SK-N-SH (cell line): ENCODE measurements around the gene EEF2. TPM values are rescaled to one million over a fixed set of nuclear protein-coding genes. Genes with fewer than 3 reads are reported as not detected.

Source experiments
- CTCF ChIA-PET: fragments of 300-600, 350-600 bp; formaldehyde crosslinking; extraction: SDS; loops from one replicate; lab custom pipeline; 2021; lab: Yijun Ruan, JAX
- POLR2A ChIA-PET: fragments of 350-600 bp; sonication (Branson Sonifier 250); formaldehyde crosslinking; extraction: SDS; loops from one replicate; lab custom pipeline; 2020; ENCODE audit warnings: antibody characterized with exemption, inconsistent platforms; lab: Yijun Ruan, JAX
- DNase-seq: peaks from one replicate; pipeline ENCODE4 v3.0.0; 2012
- H2AFZ ChIP-seq: fragments of 200-600 bp; sonication (generic); 2 replicates; pipeline ENCODE4 v1.8.1; 2016; ENCODE audit warnings: antibody characterized with exemption, mild to moderate bottlenecking, low read depth
- H3F3A ChIP-seq: fragments of 200-600 bp; sonication (generic); replicated peaks from 2 replicates; pipeline ENCODE3; 2016; ENCODE audit warnings: antibody characterized with exemption, mild to moderate bottlenecking; ENCODE audit not compliant: insufficient read depth
- H3K27ac ChIP-seq, 2 experiments: fragments of 200-500 bp in 1 of 2; fragments of 200-600 bp in 1 of 2; sonication (Bioruptor generic) in 1 of 2; sonication (generic), shearing (Covaris generic) in 1 of 2; 2 replicates each; pipeline versions ENCODE4 v1.5.1 to v1.6.1; 2014 to 2016; ENCODE audit warnings: low read depth in 2 of 2, inconsistent platforms in 1 of 2, low read length in 1 of 2, mild to moderate bottlenecking in 1 of 2, mixed read lengths in 1 of 2
- H3K27me3 ChIP-seq: fragments of 200-600 bp; sonication (generic), shearing (Covaris generic); 2 replicates; pipeline ENCODE4 v1.6.1; 2016; ENCODE audit warnings: mixed run types; ENCODE audit not compliant: insufficient read depth
- H3K36me3 ChIP-seq, 2 experiments: fragments of 200-500 bp in 1 of 2; fragments of 200-600 bp in 1 of 2; sonication (Bioruptor generic) in 1 of 2; sonication (generic) in 1 of 2; replicated peaks in 1 of 2; 2 replicates each; pipeline versions ENCODE3 to v1.5.1; 2014 to 2016; ENCODE audit warnings: low read length in 1 of 2, mild to moderate bottlenecking in 1 of 2; ENCODE audit not compliant: insufficient read depth in 2 of 2, control insufficient read depth in 1 of 2
- H3K4me1 ChIP-seq, 2 experiments: fragments of 200-500 bp in 1 of 2; fragments of 200-600 bp in 1 of 2; sonication (Bioruptor generic) in 1 of 2; sonication (generic), shearing (Covaris generic) in 1 of 2; 2 replicates each; pipeline versions ENCODE4 v1.5.1 to v1.6.1; 2014 to 2016; ENCODE audit warnings: low read depth in 1 of 2, low read length in 1 of 2, mixed run types in 1 of 2; ENCODE audit not compliant: insufficient read depth in 2 of 2, control insufficient read depth in 1 of 2
- H3K4me2 ChIP-seq: fragments of 200-600 bp; sonication (generic), shearing (Covaris generic); 2 replicates; pipeline ENCODE4 v1.6.1; 2017; ENCODE audit warnings: mixed run types
- H3K4me3 ChIP-seq, 2 experiments: fragments of 200-500 bp in 1 of 2; fragments of 200-600 bp in 1 of 2; sonication (Bioruptor generic) in 1 of 2; sonication (generic), shearing (Covaris generic) in 1 of 2; 2 replicates each; pipeline versions ENCODE4 v1.5.1 to v1.8.1; 2014 to 2016; ENCODE audit warnings: low read depth in 2 of 2, inconsistent platforms in 1 of 2, low read length in 1 of 2, mild to moderate bottlenecking in 1 of 2, mixed read lengths in 1 of 2, moderate library complexity in 1 of 2
- H3K79me2 ChIP-seq: fragments of 200-600 bp; sonication (generic); 2 replicates; pipeline ENCODE4 v1.8.1; 2017; ENCODE audit warnings: mild to moderate bottlenecking; ENCODE audit not compliant: insufficient read depth
- H3K9ac ChIP-seq: fragments of 200-600 bp; sonication (generic); 2 replicates; pipeline ENCODE4 v1.6.1; 2017; ENCODE audit warnings: mixed run types
- H3K9me2 ChIP-seq: fragments of 200-600 bp; sonication (generic); 2 replicates; pipeline ENCODE4 v1.6.1; 2017; ENCODE audit warnings: mixed run types
- H3K9me3 ChIP-seq: fragments of 200-600 bp; sonication (generic); 2 replicates; pipeline ENCODE4 v1.6.1; 2017; ENCODE audit warnings: mixed run types, mild to moderate bottlenecking, moderate library complexity
- H4K20me1 ChIP-seq: fragments of 200-600 bp; sonication (generic); 2 replicates; pipeline ENCODE4 v1.6.1; 2017; ENCODE audit warnings: mild to moderate bottlenecking, mixed run types; ENCODE audit not compliant: insufficient read depth
- EZH2phosphoT487 ChIP-seq: fragments of 200-600 bp; sonication (generic); IDR thresholded peaks from 2 replicates; pipeline ENCODE4 v1.6.1; 2017; ENCODE audit warnings: low read depth, mixed run types, mild to moderate bottlenecking, antibody characterized with exemption, moderate library complexity, borderline replicate concordance
- FOXJ3 ChIP-seq: sonication (generic); formaldehyde crosslinking; IDR thresholded peaks from 2 replicates; pipeline ENCODE4 v1.5.1; 2020; ENCODE audit warnings: mild to moderate bottlenecking, missing genetic modification reagents
- FOXM1 ChIP-seq: IDR thresholded peaks from 2 replicates; pipeline ENCODE4 v1.4.0; 2012; ENCODE audit warnings: low read depth, mild to moderate bottlenecking
- GABPA ChIP-seq: IDR thresholded peaks from 2 replicates; pipeline ENCODE4 v1.4.0; 2012; ENCODE audit warnings: low read depth, mild to moderate bottlenecking
- GATA2 ChIP-seq: sonication (generic); formaldehyde crosslinking; IDR thresholded peaks from 2 replicates; pipeline ENCODE4 v1.5.0; 2020; ENCODE audit warnings: mild to moderate bottlenecking, missing genetic modification reagents
- IRF3 ChIP-seq: fragments of 150-350 bp; IDR thresholded peaks from 2 replicates; pipeline ENCODE4 v1.6.1; 2016; ENCODE audit warnings: mild to moderate bottlenecking, low read depth, low read length
- MAX ChIP-seq: IDR thresholded peaks from 2 replicates; pipeline ENCODE4 v1.4.0; 2012; ENCODE audit warnings: low read depth
- MEF2A ChIP-seq: IDR thresholded peaks from 2 replicates; pipeline ENCODE4 v1.4.0; 2012; ENCODE audit warnings: low read depth, borderline replicate concordance
- MXI1 ChIP-seq: IDR thresholded peaks from 2 replicates; pipeline ENCODE4 v1.6.1; 2012; ENCODE audit warnings: mild to moderate bottlenecking, low read depth, low read length, improper control_type of control experiment
- RAD21 ChIP-seq: IDR thresholded peaks from 2 replicates; pipeline ENCODE4 v1.6.1; 2012; ENCODE audit warnings: mild to moderate bottlenecking, low read length
- RCOR1 ChIP-seq: fragments of 150-350 bp; IDR thresholded peaks from 2 replicates; pipeline ENCODE4 v1.6.1; 2017; ENCODE audit warnings: antibody characterized with exemption, low read length
- REST ChIP-seq: IDR thresholded peaks from 2 replicates; pipeline ENCODE4 v1.6.1; 2012; ENCODE audit warnings: mild to moderate bottlenecking, low read depth, low read length, moderate library complexity
- RFX5 ChIP-seq: IDR thresholded peaks from 2 replicates; pipeline ENCODE4 v1.6.1; 2012; ENCODE audit warnings: mild to moderate bottlenecking, improper control_type of control experiment, low read length
- RXRA ChIP-seq: IDR thresholded peaks from 2 replicates; pipeline ENCODE4 v1.4.0; 2012; ENCODE audit warnings: low read depth, mild to moderate bottlenecking, borderline replicate concordance
- SIN3A ChIP-seq: IDR thresholded peaks from 2 replicates; pipeline ENCODE4 v1.6.1; 2012; ENCODE audit warnings: low read depth, mild to moderate bottlenecking, low read length, moderate library complexity, borderline replicate concordance
- SMC3 ChIP-seq: IDR thresholded peaks from 2 replicates; pipeline ENCODE4 v1.6.1; 2012; ENCODE audit warnings: low read depth, low read length, improper control_type of control experiment
- TAF1 ChIP-seq: IDR thresholded peaks from 2 replicates; pipeline ENCODE4 v1.6.1; 2012; ENCODE audit warnings: low read depth, mild to moderate bottlenecking, low read length, moderate library complexity, borderline replicate concordance
- TEAD4 ChIP-seq: IDR thresholded peaks from 2 replicates; pipeline ENCODE4 v1.4.0; 2012; ENCODE audit warnings: mild to moderate bottlenecking, borderline replicate concordance; ENCODE audit not compliant: insufficient read depth
- USF2 ChIP-seq: fragments of 150-350 bp; IDR thresholded peaks from 2 replicates; pipeline ENCODE4 v1.6.1; 2017; ENCODE audit warnings: antibody characterized with exemption, low read length, low read depth, borderline replicate concordance
- WGBS: methylation state at CpG from one replicate; pipeline ENCODE4 v1.1.6; 2017; ENCODE audit warnings: low lambda C conversion rate; 5-methylcytosine and 5-hydroxymethylcytosine counted together
- polyA plus RNA-seq, 3 experiments: library from polyadenylated mRNA; depleted of rRNA; stranded (reverse); fragments of >200 nt; gene quantifications; 2 replicates each; pipeline ENCODE4 v1.2.3, GENCODE V29; 2012

Gene EEF2
- polyA plus RNA-seq, 1 of the 3 experiments (the other 2 are of a cell fraction) = 1,553 TPM

GRCh38 chr19:4033028-4033956 is 48.0 kb upstream of the EEF2 start:
- Histone ChIP-seq H2AFZ (no peak overlapping the region), H3K36me3 (peaks cover 5 to 33% of the 10 kb centered on the region in 2 experiments), H3K4me2 (no peak overlapping the region), H3K9ac (no peak overlapping the region), H4K20me1 (no peaks in the 10 kb centered on the region), H3K9me2 (no peaks in the 10 kb centered on the region), H3K27ac (no peak overlapping the region), H3K9me3 (no peaks in the 10 kb centered on the region), H3K4me3 (no peak overlapping the region), H3K79me2 (no peaks in the 10 kb centered on the region), H3K27me3 (no peaks in the 10 kb centered on the region), H3K4me1 (no peaks in the 10 kb centered on the region), H3F3A (no peaks in the 10 kb centered on the region)
- ChIA-PET CTCF (interaction anchor here (0.7 to 1.2 kb wide), 2 partner anchors 25 to 45 kb away, joined by 3 read pairs; no protein-coding TSS in a partner anchor), POLR2A (no interaction called here)
- no peak for DNase-seq
- WGBS = 98% methylated on average over 17 of the region's 63 CpGs
- TF ChIP-seq RAD21 (no peak), FOXJ3 (CRISPR knock-in tag) (no peak), GABPA (no peak), FOXM1 (no peak), RXRA (no peak), EZH2phosphoT487 (no peak), USF2 (no peak), GATA2 (CRISPR knock-in tag) (no peak), RFX5 (no peak), RCOR1 (no peak)
- TF ChIP-seq, all 33 proteins: peak for 0

GRCh38 chr19:4032436-4032835 is 47.2 kb upstream of the EEF2 start:
- Histone ChIP-seq H3K4me3 (no peak overlapping the region), H3K4me1 (no peaks in the 10 kb centered on the region), H3K9ac (no peak overlapping the region), H3K9me2 (no peaks in the 10 kb centered on the region), H4K20me1 (no peaks in the 10 kb centered on the region), H3K9me3 (no peaks in the 10 kb centered on the region), H3F3A (no peaks in the 10 kb centered on the region), H3K79me2 (no peaks in the 10 kb centered on the region), H3K27me3 (no peaks in the 10 kb centered on the region), H3K4me2 (no peak overlapping the region), H2AFZ (no peak overlapping the region), H3K27ac (no peak overlapping the region), H3K36me3 (peaks cover 5 to 32% of the 10 kb centered on the region in 2 experiments)
- DNase-seq = no peak
- ChIA-PET CTCF (no interaction called here), POLR2A (no interaction called here)
- TF ChIP-seq RCOR1 (no peak), MEF2A (no peak), MXI1 (no peak), RXRA (no peak), SIN3A (no peak), RFX5 (no peak), SMC3 (no peak), IRF3 (no peak), TEAD4 (no peak), MAX (no peak), TAF1 (no peak), REST (no peak)
- 92% methylated on average over 13 of the region's 16 CpGs for whole genome bisulfite sequencing
